Fibroblast of the aortic adventitia (primary cell): ENCODE measurements around the gene KDM4F. TPM values are rescaled to one million over a fixed set of nuclear protein-coding genes. Genes with fewer than 3 reads are reported as not detected.

Source experiments
- DNase-seq: peaks from one replicate; pipeline ENCODE4 v3.0.0-alpha.2; 2010; ENCODE audit warnings: low read depth
- H3K4me3 ChIP-seq: 2 replicates; pipeline ENCODE4 v1.5.1; 2011; ENCODE audit warnings: low read depth, mild to moderate bottlenecking, control low read depth, low read length, moderate library complexity
- total RNA-seq: library from RNA; depleted of rRNA; stranded (reverse); fragments of >200 nt; gene quantifications from 2 replicates; pipeline ENCODE4 v1.2.3, GENCODE V29; 2012; ENCODE audit warnings: low replicate concordance
- TF ChIP-seq, protein P1 (sequence below): IDR thresholded peaks from 2 replicates; pipeline ENCODE4 v1.5.1; 2011; ENCODE audit warnings: mild to moderate bottlenecking, low read length, control low read depth, inconsistent platforms; ENCODE audit not compliant: insufficient read depth

KDM4F gene
- total RNA-seq, 1 donor: not detected

DNA sequence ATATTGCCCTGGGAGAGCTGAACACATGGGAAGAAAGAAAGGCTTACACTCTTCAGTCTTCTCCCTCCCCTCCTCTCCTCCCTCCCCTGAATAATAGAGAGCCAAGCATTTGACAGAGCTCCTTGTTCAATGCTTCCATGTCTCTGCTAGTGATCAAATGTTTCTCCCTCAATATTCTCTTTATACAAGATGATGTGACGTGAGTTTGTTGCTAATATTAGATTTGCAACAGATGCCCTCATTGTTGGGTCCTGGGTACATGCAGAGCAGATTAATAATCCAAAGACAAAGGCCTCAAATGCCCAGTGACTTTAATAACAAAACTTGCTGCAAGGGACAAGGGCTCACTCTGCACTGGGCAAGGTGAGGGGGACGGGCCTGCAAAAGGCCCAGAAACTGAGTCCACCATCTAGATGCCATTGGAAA lies 33.4 kb downstream of the KDM4F start:
- no peak overlapping the region for H3K4me3 ChIP-seq
- TF ChIP-seq, protein P1, sequence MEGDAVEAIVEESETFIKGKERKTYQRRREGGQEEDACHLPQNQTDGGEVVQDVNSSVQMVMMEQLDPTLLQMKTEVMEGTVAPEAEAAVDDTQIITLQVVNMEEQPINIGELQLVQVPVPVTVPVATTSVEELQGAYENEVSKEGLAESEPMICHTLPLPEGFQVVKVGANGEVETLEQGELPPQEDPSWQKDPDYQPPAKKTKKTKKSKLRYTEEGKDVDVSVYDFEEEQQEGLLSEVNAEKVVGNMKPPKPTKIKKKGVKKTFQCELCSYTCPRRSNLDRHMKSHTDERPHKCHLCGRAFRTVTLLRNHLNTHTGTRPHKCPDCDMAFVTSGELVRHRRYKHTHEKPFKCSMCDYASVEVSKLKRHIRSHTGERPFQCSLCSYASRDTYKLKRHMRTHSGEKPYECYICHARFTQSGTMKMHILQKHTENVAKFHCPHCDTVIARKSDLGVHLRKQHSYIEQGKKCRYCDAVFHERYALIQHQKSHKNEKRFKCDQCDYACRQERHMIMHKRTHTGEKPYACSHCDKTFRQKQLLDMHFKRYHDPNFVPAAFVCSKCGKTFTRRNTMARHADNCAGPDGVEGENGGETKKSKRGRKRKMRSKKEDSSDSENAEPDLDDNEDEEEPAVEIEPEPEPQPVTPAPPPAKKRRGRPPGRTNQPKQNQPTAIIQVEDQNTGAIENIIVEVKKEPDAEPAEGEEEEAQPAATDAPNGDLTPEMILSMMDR: no peak
- no peak for DNase-seq

DNA sequence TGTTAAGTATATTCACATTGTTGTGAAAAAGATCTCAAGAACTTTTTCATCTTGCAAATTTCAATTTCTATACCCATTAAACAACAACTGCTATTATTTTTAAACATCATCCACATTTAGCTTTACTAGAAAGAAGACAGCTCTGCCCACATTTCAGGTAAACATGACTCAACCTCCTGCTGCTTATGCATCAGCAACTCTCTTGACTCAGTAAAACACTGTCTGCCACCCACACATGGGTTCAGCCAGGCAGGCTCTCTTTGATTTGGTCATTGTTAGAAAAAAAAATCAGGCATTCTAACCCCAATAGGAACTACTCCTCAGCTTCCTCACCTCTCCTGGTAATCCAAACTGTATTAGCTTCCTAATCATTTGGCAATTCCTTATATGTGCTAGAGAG lies 35.3 kb downstream of the KDM4F start:
- no peak overlapping the region for H3K4me3 ChIP-seq
- DNase-seq: peak; percentile 30
- TF ChIP-seq, protein P1: no peak

DNA sequence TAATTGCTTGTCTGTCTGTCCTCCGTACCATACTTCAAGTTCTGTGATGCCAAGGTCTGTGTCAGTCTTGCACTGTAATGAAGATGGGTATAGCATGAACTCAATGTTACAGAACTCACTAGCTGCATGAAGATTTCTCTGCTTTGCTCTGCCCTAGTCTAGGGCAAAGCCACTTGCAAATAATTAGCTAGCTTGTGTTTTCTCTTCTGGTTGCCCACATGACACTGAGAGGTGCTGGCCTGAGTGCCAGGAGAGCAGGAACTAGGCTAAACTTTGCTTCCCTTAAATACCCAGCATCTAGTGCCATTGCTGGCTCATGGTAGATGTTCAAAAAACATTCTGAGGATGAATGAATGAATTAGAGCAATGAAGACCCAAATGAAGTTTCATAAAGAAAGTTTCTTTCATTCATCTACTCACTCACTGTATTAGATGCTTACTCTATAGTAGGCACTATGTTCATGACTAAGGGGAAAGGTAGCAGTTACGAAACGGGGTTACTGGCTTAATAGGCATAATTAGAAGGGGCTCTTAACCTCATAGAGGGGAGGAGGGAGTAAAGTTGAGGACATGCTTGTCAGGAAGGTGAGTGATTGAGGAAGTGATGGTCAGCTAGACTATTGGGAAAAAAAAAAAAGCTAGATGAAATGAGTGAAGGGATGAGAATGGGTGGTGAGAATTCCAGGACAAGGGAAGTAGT lies 36.0 kb downstream of the KDM4F start:
- H3K4me3 ChIP-seq: no peak overlapping the region
- no peak for DNase-seq
- TF ChIP-seq, protein P1: no peak

DNA sequence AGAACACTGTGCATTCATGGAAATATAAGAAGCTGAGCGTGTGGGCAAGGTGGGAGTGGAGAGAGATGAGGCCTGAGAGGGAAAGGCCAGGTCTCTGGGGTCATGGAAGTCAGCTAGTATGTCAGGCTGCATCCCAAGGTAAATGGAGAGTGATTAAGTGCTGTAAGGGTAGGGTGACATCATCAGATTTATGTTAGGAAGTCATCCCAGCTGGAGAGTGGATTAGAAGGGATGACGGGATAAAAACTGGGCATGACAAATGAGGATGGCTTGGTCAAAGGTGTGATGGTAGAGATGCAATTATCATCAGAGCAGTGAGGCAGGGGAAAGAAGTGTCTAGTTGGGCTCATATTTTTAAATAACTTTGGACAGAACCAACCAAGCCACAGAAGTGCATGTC lies 36.9 kb downstream of the KDM4F start:
- DNase-seq: no peak
- TF ChIP-seq, protein P1: no peak
- no peak overlapping the region for H3K4me3 ChIP-seq

DNA sequence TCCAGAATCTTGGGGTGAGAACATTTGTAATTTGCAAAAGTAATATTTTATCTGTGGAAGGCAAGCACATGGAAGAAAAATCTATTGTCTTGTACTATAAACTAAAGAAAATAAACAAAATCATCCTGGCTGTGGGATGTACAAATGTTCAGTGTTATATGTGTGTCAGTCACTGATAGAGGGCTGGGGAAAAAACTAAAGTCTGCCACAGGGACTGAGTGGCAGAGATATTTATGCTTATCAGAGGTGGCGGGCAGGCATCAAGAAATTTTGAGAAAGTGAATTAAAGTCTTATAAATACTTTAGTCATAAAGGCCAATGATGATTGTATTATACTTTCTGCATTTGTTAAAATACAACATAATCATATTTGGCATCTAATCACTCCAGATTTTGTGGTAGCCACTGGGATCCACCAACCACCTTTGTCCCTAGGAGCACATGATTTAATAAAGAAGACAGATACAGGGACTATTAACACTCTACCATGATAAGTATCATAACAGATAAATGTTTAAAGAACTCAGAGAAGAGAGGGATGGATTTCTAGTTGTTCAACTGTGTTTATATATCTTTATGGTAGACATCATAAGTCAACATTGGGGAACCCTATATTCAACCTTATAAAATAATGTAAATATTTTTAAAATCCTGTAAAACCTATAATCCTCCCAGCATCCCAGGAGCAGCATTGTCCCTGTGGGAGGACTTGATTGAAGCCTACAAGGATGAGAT lies 37.8 kb downstream of the KDM4F start:
- TF ChIP-seq, protein P1: no peak
- H3K4me3 ChIP-seq: no peak overlapping the region
- no peak for DNase-seq

DNA sequence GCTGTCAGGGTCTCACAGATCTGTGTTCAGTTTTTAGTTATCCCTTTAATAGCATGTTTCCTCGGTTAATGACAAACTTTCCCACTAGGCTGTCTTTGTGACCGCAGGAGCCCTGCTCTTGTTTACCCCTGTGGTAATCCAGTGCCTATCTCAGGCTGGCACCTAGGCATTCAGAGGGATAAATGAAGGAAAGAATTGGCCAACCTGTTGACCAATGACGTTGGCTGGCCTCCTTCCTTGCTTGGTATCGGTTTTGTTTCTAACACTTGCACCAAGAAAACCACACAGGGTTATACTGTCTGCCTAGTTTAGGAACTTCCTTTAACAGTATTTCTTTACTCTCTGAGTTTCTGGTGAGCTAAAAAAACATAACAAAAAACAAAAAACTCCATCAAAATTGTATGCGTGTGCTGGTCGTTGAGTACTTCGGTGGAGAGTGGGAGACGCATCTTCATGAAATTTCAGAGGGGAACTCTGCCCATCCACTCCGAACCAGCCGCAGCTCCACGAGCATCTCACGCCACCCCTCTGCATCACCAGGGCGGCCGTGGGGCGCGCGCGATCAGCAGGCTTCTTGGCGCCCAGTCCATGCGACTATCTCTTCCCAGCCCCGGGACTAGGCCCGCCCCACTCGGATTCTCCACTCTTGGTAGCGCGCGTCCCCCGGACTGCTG lies 39.9 kb downstream of the KDM4F start:
- DNase-seq: peak; percentile 51
- H3K4me3 ChIP-seq: peak overlapping the region; percentile 72
- TF ChIP-seq, protein P1: no peak
